SK-N-SH (cell line): ENCODE results near the gene EOMES.

Experiments used
- JUND ChIP-seq: IDR thresholded peaks from 2 replicates; pipeline ENCODE4 v1.4.0; 2012
- MEF2A ChIP-seq: IDR thresholded peaks from 2 replicates; pipeline ENCODE4 v1.4.0; 2012; ENCODE audit warnings: low read depth, borderline replicate concordance
- POLR2AphosphoS5 ChIP-seq: IDR thresholded peaks from 2 replicates; pipeline ENCODE4 v1.6.1; 2012; ENCODE audit warnings: low read depth, low read length
- RAD21 ChIP-seq: IDR thresholded peaks from 2 replicates; pipeline ENCODE4 v1.6.1; 2012; ENCODE audit warnings: mild to moderate bottlenecking, low read length
- RCOR1 ChIP-seq: fragments of 150-350 bp; IDR thresholded peaks from 2 replicates; pipeline ENCODE4 v1.6.1; 2017; ENCODE audit warnings: antibody characterized with exemption, low read length
- RFX5 ChIP-seq: IDR thresholded peaks from 2 replicates; pipeline ENCODE4 v1.6.1; 2012; ENCODE audit warnings: mild to moderate bottlenecking, improper control_type of control experiment, low read length
- YY1 ChIP-seq: IDR thresholded peaks from 2 replicates; pipeline ENCODE4 v1.4.0; 2012; ENCODE audit warnings: low read depth, mild to moderate bottlenecking
- TF ChIP-seq, protein P1 (sequence below): fragments of 200-600 bp; sonication (generic); IDR thresholded peaks from 2 replicates; pipeline ENCODE4 v1.6.1; 2017; ENCODE audit warnings: antibody characterized with exemption, mild to moderate bottlenecking, moderate library complexity
- TF ChIP-seq, protein P2 (sequence below): IDR thresholded peaks from 2 replicates; pipeline ENCODE4 v1.6.1; 2012; ENCODE audit warnings: mild to moderate bottlenecking, low read depth, low read length, moderate library complexity
- TF ChIP-seq, protein P3 (sequence below): IDR thresholded peaks from 2 replicates; pipeline ENCODE4 v1.4.0; 2012; ENCODE audit warnings: low read depth, borderline replicate concordance
- TF ChIP-seq, protein P4 (sequence below): fragments of 150-350 bp; IDR thresholded peaks from 2 replicates; pipeline ENCODE4 v1.6.1; 2017; ENCODE audit warnings: antibody characterized with exemption, low read length, low read depth, borderline replicate concordance
- TF ChIP-seq, protein P5 (sequence below): IDR thresholded peaks from 2 replicates; pipeline ENCODE4 v1.4.0; 2012; ENCODE audit warnings: low read depth

DNA sequence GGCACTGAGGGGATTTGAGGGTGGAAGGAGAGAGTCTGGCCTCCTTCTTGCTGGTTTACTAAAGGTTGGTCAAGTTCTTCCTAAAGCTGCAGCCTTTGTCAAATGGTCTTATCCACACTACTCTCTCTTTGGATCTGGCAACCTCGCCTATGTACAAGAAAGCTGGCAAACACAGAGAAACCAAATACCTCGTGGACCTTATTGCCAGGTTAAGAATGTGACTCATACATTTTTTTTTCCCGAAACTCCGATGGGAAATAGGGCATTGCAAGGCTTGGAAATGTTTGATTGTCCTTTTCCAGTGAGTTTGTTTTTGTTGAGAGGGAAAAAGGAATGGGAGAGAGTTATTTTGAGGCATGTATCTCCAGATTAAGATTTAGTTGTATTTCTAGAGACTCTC is 13.9 kb downstream of the EOMES start:
- TF ChIP-seq, protein P1, sequence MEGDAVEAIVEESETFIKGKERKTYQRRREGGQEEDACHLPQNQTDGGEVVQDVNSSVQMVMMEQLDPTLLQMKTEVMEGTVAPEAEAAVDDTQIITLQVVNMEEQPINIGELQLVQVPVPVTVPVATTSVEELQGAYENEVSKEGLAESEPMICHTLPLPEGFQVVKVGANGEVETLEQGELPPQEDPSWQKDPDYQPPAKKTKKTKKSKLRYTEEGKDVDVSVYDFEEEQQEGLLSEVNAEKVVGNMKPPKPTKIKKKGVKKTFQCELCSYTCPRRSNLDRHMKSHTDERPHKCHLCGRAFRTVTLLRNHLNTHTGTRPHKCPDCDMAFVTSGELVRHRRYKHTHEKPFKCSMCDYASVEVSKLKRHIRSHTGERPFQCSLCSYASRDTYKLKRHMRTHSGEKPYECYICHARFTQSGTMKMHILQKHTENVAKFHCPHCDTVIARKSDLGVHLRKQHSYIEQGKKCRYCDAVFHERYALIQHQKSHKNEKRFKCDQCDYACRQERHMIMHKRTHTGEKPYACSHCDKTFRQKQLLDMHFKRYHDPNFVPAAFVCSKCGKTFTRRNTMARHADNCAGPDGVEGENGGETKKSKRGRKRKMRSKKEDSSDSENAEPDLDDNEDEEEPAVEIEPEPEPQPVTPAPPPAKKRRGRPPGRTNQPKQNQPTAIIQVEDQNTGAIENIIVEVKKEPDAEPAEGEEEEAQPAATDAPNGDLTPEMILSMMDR: no peak
- no peak for TF ChIP-seq RAD21
- no peak for TF ChIP-seq JUND
- TF ChIP-seq, protein P2, sequence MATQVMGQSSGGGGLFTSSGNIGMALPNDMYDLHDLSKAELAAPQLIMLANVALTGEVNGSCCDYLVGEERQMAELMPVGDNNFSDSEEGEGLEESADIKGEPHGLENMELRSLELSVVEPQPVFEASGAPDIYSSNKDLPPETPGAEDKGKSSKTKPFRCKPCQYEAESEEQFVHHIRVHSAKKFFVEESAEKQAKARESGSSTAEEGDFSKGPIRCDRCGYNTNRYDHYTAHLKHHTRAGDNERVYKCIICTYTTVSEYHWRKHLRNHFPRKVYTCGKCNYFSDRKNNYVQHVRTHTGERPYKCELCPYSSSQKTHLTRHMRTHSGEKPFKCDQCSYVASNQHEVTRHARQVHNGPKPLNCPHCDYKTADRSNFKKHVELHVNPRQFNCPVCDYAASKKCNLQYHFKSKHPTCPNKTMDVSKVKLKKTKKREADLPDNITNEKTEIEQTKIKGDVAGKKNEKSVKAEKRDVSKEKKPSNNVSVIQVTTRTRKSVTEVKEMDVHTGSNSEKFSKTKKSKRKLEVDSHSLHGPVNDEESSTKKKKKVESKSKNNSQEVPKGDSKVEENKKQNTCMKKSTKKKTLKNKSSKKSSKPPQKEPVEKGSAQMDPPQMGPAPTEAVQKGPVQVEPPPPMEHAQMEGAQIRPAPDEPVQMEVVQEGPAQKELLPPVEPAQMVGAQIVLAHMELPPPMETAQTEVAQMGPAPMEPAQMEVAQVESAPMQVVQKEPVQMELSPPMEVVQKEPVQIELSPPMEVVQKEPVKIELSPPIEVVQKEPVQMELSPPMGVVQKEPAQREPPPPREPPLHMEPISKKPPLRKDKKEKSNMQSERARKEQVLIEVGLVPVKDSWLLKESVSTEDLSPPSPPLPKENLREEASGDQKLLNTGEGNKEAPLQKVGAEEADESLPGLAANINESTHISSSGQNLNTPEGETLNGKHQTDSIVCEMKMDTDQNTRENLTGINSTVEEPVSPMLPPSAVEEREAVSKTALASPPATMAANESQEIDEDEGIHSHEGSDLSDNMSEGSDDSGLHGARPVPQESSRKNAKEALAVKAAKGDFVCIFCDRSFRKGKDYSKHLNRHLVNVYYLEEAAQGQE: no peak
- TF ChIP-seq, protein P3, sequence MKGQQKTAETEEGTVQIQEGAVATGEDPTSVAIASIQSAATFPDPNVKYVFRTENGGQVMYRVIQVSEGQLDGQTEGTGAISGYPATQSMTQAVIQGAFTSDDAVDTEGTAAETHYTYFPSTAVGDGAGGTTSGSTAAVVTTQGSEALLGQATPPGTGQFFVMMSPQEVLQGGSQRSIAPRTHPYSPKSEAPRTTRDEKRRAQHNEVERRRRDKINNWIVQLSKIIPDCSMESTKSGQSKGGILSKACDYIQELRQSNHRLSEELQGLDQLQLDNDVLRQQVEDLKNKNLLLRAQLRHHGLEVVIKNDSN: no peak
- TF ChIP-seq MEF2A: no peak
- TF ChIP-seq, protein P4, sequence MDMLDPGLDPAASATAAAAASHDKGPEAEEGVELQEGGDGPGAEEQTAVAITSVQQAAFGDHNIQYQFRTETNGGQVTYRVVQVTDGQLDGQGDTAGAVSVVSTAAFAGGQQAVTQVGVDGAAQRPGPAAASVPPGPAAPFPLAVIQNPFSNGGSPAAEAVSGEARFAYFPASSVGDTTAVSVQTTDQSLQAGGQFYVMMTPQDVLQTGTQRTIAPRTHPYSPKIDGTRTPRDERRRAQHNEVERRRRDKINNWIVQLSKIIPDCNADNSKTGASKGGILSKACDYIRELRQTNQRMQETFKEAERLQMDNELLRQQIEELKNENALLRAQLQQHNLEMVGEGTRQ: no peak
- no peak for TF ChIP-seq YY1
- TF ChIP-seq, protein P5, sequence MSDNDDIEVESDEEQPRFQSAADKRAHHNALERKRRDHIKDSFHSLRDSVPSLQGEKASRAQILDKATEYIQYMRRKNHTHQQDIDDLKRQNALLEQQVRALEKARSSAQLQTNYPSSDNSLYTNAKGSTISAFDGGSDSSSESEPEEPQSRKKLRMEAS: no peak
- no peak for TF ChIP-seq RFX5
- TF ChIP-seq POLR2AphosphoS5: no peak
- TF ChIP-seq RCOR1: no peak
